Hair follicle dermal papilla cell (primary cell): Measurements from ENCODE around the gene UTP25. TPM values are rescaled to one million over a fixed set of nuclear protein-coding genes. Genes with fewer than 3 reads are reported as not detected.

Source experiments
- total RNA-seq: library from RNA; depleted of rRNA; stranded (reverse); fragments of >200 nt; gene quantifications from 2 replicates; pipeline ENCODE4 v1.2.3, GENCODE V29; 2012

Gene UTP25, protein sequence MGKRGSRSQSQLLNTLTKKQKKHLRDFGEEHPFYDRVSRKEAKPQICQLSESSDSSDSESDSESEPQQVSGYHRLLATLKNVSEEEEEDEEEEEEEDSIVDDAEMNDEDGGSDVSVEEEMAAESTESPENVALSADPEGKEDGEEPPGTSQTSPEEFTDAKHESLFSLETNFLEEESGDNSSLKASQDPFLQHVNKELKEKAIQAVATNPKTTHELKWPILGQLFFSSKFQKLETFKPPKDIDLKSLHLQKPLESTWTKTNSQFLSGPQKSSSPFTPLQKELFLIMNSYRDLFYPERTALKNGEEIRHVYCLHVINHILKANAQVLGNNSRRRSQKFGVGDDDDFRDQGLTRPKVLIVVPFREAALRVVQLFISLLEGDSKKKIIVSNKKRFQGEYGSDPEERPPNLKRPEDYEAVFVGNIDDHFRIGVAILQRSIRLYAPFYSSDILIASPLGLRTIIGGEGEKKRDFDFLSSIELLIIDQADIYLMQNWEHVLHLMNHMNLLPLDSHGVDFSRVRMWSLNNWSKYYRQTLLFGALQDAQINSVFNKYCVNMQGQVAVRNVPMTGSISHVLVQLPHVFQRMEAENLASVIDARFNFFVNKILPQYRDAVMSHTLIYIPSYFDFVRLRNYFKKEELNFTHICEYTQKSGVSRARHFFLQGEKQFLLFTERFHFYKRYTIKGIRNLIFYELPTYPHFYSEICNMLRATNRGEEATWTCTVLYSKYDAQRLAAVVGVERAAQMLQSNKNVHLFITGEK
- 15.9 and 18.5 TPM in 2 replicates for total RNA-seq

DNA sequence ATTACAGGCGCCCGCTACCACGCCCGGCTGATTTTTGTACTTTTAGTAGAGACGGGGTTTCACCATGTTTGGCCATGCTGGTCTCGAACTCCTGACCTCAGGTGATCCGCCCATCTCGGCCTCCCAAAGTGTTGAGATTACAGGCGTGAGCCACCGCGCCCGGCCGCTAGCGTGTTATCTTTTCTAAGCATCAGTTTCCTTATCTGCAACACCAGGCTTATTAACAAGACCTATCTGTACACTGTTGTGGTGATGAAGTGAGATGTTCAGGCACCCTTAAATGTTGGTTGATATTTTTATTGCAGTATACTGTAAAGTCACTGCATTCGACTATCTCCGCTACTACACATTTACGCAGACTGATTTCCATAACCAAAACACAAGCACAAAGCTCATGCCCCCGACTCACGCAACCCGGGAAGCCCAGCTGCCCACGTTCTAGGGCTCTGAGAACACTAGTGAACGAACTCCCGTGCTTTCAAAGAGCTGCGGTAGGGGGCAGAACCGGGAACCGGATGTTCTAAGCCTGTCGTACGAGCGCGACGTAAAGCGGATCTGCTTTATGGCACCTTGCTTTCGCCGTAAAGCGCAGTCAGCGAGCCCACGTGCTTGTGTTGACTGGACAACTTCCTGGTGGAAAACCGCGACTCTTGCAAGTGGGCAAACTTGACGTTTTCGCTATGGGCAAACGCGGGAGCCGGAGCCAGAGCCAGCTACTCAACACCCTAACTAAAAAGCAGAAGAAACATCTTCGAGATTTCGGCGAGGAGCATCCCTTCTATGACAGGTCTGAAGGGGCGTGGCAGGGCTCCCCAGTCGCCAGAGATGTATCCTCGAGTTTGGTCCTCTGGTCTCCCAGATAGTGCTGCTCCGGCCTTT lies at the start of gene UTP25:
Gene UTP25, plus strand, starts transcription at position 589 of the 879 bp plus-strand sequence. Its CDS starts 92 bp downstream, at position 681.

DNA sequence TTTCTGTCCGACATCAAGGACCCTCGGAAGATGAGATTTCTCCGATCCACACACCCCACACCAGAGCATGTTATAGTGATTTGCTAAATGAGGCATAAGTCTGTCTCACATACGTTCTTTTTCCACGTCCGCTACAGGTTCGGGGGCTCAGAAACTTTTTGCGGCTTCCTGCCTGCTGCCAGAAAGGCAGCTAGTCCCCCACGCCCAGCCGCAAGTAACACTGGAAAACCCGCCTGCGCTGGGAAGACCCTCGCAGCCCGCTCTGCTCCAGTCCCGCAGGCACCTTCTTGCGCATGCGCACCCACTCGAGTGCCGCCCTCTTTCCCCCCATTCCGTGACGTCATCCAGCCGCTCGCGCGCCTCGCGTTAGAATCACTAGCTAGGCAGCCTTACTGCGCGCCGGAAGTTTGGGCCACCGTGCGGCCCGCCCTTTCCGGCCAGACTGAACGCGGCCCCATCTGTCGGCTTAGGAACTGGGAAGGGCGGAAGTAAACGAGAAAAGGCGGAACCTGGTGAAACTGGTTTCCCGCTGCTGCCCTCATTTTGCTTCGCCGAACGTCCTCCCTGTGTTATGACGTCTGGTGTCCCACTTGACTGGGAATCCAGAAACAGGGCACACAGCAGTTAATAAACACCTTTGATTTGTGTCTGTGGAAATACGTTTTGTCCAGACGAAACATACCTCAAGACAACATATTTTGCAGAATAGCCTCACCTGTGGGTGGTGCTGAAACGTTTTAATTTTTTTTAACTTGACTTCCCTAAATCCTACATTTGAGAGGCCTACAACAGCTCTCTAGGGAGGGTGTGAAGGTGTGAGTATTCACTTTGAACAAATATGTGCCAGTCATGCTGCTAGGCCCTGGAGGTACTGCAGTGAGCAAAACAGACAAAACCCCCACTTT lies 43.3 kb upstream of the UTP25 start, which contains the start of gene C1orf74:
Gene C1orf74, minus strand, starts transcription at position 295 of the 905 bp plus-strand sequence. CDS start 925 bp downstream, outside the sequence.

GRCh38 chr1:209805875-209806760 lies 21.7 kb upstream of the UTP25 start, which contains the start of gene IRF6:
IRF6 (minus strand) TSS chr1:209806142; CDS start chr1:209801413, 4,729 bp downstream.

Other genes starting within 250 kb of the UTP25 start
- 0.97 TPM in 1 of 2 replicates, not detected in the other for gene CAMK1G, start 244.3 kb upstream of the UTP25 start, total RNA-seq
- gene LAMB3, start 175.5 kb upstream of the UTP25 start, total RNA-seq = 4.5 and 13.0 TPM in 2 replicates
- gene G0S2, start 152.6 kb upstream of the UTP25 start, total RNA-seq = 0.85 and 3.1 TPM in 2 replicates
- 2.1 TPM in 1 of 2 replicates, not detected in the other for gene HSD11B1, start 123.1 kb upstream of the UTP25 start, total RNA-seq
- gene TRAF3IP3, start 71.9 kb upstream of the UTP25 start, total RNA-seq = under 0.01 TPM in 1 of 2 replicates, not detected in the other
- 1.8 and 1.9 TPM in 2 replicates for gene C1orf74, start 43.4 kb upstream of the UTP25 start, total RNA-seq
- gene IRF6, start 21.8 kb upstream of the UTP25 start, total RNA-seq = 1.1 and 2.1 TPM in 2 replicates
- 3.3 and 4.7 TPM in 2 replicates for gene SYT14, start 110.2 kb downstream of the UTP25 start, total RNA-seq